Activated T-cell treated with anti-CD3 and anti-CD28 coated beads, Interleukin-2, amount 50 U/mL, for 1 hour (primary cell): ENCODE results near the gene EFCAB12.

ENCODE experiments used
- DNase-seq: peaks from one replicate; pipeline ENCODE4 v3.0.0-alpha.2; 2020

The EFCAB12 gene

DNA sequence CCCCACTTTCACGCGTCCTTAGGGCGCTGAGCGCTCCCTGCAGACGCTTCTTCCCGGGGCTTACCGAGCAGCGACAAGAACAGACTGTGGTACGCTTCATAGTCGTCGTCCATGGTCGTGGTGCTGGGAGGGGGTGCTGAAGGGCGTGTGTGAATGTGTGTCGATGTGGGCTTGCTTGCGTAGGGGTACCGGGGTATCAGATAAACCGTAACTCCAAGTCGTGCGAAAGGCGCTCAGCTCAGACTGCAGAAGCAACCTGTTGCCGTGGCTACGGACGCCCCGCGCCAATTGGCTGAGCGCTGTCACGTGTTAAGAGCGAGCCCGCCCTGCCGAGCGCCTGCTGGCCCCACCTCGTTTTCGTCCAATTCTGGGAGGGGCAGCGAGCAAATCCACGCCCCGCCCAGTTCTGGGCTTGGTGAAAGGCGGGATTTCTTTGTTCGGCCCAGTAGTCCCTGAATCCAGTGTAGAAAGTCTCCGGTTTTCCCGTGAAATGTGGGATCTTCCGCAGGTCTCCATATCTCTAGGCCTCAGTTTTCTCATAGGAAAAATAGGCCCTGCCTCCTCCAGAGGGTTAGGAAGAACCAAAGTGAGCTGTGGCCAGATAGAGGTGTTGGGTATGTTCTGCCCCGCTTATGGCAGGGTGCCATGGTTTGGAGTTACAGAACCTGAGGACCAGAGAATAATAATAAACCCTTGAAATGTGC, at the start of gene EFCAB12:
Gene EFCAB12 (minus strand): TSS at position 261 of the 704 bp plus-strand sequence. CDS start 148 bp downstream, at position 113.
- peak; percentile 90 for DNase-seq

DNA sequence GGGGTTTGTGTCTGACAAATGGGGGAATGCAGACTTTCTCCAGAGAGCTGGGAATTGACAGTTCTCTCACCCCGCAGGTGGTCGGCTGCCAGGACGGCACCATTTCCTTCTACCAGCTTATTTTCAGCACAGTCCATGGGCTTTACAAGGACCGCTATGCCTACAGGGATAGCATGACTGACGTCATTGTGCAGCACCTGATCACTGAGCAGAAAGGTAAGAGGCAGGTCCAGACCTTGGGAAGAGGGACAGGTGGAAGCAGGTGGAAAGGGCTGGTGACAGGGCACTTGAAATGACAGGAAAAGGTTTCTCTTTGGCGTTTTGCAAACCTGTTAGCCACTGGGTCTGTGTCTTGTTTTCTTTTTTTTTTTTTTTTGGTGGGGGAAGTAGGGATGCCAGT, 48.1 kb upstream of the EFCAB12 start:
- no peak for DNase-seq

DNA sequence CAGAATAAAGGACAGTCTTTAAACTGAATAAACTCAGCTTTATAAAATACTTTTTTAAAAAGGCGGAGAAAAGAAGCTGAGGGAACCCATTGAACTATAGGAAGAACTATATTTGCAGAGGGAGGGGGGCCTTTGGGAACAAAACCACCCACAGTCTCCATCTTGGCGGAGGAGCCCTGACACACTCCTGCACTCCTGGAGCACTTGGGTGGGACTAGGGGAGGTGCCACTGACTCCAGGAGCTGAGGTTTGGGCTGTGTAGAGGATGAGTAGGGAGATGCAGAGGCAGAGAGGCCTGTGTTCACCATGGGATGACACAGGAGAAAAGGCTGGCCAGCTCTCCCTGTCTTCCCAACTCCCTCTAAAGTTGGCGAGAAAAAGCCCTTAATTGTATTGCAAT, 47.4 kb upstream of the EFCAB12 start:
- DNase-seq = no peak

DNA sequence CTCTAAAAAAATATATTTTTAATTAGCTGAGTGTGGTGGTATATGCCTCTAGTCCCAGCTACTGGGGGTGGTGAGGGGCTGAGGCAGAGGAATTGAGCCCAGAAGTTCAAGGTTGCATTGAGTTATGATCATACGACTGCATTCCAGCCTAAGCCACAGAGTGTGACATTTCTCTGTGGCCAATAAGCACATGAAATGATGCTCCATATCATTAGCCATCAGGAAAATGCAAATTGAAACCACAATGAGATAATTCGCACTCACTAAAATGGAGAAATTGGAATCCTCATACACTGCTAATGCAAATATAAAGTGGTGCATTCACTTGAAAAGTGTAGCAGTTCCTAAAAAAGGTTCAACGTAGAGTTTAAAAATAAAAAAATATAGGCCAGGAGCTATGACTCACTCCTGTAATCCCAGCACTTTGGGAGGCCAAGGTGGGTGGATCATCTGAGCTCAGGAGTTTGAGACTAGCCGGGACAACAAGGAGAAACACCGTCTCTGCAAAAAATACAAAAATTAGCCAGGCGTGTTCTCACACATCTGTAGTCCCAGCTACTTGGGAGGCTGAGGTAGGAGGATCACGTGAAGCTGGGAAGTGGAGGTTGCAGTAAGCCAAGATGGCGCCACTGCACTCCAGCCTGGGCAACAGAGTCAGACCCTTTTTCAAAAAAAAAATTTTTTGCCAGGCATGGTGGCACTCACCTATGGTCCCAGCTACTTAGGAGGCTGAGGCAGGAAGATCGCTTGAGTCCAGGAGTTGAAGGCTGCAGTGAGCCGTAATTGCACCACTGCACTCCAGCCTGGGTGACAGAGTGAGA, 46.8 kb upstream of the EFCAB12 start:
- DNase-seq = no peak

DNA sequence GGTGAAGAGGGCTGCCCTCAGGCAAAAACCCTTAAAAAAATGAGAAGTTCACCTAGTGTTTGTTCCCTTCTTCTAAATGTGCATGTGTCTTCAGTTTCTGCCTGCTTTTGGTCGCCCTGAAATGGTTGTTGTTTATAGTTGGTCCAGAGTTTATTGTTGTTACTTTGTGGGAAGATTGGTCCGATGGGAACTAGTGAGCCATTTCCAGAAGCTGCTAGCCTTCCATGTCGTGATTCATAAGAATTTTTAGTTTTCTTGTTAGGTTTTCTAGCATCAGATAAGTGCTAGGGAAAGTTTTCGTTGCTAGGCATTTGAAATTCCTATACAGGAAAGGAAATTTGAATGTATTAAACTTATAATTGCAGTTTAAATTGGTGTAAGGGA, 45.3 kb upstream of the EFCAB12 start:
- no peak for DNase-seq

DNA sequence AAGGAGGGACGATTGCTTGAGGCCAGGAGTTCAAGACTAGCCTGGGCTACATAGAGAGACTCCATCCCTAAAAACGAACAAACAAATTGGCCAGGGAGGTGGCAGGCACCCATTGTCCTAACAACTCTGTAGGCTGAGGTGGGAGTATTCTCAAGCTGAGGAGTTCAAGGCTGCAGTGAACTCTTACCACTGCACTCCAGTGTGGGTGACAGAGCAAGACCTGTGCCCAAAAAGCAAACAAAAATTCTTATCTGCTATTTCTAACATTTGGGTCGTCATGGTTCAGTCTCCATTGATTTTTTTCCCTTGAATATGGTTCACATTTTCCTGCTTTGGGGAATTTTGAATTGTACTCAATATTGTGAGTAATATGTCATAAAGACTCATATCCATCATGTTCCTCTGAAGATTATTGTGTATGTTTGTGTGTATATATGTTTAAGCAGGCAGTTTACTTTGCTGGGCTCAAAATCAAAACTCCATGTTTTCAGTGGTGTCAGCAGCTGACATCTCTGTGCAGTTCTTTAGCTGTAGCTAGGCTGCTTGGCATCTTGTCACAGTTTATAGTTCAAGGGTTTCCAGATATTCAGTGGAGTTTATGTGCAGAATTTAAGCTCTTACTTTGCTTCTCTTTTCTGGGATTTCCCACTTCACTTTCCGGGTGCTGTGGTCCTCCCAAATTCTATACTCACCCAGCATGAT, 44.8 kb upstream of the EFCAB12 start:
- no peak for DNase-seq

DNA sequence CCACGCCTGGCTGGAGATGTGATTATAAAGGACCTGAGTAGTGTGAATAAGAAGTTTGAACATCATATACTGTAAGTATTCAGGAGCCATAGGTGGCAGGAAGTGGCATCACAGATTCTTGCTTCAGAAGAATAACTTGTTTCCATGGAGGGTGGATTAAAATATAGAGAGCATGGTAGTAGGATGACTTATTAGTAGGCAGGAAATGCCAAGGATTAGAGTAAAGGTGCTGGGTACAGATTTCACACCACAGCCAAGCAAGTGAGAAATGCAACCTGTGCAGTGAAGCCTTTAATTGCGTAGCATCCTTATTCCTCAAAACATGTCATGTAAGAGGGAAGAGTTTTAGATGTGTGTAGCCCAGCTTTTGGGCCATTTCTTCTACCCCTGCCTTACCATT, 42.4 kb upstream of the EFCAB12 start:
- no peak for DNase-seq

DNA sequence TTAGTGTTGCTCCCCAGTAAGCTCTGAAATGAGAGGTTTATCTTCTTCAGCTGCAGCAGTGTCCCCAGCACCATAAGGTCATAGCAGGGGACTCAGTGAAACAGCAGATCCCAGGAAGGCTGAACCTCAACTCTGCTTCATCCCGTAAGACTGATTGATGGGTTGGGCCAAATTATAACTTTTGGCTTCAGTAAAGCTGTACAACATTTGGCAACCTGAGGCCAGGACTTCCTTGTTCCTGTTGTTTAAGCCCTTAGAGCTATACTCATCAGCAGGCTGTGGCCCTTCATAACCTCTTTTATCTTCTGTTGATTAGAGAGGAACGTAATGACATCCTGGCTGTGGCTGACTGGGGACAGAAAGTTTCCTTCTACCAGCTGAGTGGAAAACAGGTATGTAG, 40.6 kb upstream of the EFCAB12 start:
- no peak for DNase-seq

DNA sequence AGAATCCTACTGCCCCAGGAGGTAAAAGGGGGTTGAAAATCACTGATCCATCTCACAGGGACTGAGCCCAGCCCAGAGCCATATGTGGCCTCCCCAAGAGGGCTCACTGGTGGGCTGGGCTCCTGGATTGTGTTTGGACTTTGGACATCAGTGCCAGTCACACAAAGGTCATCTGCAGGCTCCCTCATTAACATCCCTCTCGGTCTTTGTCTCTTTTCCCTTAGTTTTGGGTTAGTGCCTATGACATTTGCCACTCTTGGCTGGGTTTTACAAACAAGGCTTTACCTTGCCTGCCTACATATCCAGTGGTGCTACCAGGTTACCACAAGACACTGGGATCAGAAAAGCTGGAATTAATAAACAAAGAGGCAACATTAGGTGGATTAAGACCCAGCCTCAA, 39.5 kb upstream of the EFCAB12 start:
- DNase-seq = no peak

DNA sequence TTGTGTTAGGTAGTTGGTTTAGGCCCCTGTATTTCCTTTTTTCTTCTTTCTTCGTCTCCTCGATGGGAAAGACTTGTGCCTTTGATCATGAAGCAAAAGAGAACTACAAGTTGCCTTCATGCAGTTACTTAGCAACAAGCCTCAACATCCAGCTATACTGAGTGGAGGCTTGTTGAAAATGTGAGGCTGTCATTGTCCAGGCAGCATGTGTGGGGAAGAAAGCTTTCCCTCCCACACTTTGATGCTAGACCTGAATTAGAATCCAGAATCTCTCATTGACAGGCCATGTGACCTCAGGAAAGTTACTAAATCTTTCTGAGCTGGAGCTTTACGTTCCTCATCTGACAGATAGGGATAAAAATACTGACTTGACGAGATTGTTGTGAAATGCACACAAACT, 35.3 kb upstream of the EFCAB12 start:
- no peak for DNase-seq

DNA sequence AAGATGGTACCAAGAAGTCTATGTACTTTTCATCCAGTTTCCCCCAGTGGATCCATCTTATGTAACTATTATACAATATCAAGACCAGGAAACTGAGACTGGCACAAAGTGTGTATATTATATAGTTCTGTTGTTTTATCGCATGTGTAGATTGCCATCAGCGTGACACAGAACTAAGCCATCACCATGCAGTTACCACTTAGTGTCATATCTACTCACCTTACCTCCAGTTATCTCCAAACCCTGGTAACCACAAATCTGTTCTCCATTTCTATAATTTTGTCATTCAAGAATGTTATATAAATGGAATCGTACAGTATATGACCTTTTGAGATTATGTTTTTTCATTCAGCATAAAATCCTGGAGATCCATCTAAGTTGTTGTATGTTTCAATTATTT, 34.7 kb upstream of the EFCAB12 start:
- no peak for DNase-seq

DNA sequence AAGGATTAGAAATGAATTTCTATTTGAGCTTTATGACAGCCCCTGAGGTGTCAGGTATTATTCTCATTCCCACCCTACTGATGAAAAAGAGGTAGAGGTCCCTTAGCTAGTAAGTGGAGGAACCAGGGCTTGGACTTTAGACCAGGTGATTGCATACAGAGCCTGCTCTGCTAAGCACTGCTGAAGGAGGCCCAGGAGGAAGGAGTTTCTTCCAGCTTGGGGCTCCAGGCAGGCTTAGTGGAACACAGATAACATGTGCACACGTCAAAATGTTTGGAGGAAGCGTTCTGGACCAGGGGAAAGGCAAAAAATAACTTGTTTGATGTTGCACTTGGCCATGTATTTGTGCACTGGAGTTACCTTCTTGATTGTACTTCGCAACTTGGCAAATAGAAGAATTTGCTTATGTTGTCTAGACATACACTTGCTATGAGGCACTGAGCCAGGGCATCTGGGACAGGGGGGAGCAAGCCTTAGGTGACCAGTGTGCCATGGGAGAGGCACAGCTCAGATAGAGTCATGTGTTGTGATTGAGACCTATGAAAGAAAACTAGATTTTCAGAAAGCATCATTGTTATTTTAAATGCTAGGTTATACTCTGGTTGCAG, 34.0 kb upstream of the EFCAB12 start:
- no peak for DNase-seq

DNA sequence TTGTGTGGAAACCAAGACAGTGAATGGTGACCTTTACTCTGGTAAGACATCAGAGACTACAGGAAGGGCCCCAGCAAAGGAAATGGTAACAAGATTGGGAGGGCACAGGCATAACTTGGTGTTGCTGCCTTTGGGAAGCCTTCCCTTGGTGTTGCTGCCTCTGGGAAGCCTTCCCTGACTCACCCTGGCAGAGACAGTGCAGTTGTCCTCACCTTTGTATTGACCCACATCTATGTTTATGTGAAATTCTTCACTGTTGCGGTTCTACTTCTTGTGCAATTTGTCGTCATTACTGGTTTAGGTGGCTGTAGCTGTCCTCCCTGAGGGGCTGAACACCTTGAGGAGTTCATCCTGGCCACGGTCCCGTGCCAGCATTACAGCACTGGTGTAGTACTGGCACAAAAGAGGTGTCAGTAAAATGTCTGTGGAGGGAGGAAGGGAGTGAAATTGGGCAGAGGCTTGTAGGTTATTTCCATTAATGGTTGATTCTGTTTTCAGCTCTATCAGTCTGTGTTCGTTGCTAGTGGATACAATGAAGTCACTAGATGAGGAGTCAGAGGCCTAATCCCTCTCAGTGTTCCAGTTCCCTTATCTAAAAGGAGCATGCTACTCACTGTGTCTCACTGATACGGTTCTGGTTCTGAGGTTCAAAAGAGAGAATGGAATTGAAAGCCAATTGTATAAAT, 33.2 kb upstream of the EFCAB12 start:
- no peak for DNase-seq

DNA sequence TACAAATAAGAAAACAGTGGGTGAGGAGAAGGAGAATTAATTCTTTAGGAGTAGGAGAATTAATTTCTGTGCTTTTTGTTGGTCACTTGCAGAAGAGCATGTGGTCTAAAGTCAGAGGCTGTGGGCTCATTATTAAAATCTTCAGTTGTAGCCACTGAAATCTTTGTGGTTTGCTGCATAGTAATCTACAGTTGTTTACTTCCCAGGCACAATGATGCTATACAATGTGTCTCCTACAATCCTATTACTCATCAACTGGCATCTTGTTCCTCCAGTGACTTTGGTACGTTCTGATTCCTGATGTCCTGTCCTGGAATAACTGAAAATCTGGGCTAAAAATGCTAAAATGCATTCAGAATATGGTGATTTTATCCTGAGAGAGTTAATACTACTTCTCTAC, 32.6 kb upstream of the EFCAB12 start:
- no peak for DNase-seq

DNA sequence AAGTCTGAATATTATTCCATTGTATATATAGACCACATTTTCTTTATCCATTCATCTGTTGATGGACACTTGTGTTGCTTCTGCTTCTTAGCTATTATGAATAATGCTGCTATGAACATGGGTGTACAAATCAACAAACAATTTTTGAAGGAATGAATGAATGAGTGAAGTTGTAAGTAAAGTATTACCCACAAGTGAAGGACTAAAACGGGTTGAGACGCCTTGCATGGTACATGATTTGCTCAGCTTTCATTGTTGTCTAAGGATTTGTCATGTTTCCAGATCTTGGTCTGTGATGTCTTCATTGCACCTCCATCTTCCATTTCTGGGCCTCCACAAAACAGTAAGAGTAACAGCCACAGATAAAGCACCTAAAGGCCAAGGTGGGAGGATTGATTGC, 32.1 kb upstream of the EFCAB12 start:
- DNase-seq = no peak

DNA sequence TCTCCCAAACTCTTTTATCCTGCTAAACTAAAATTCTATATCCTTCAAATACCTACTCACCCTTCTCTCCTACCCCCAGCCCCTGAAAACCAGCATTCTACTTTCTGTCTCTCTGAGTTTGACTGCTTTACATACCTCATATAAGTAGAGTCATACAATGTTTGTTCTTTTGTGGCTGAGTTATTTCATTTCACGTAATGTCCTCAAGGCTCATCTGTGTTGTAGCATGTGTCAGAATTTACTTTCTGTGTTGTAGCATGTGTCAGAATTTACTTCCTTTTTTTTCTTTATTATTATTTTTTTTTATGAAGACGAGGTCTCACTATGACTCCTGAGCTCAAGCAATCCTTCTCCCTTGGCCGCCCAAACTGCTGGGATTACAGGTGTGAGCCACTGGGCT, 31.7 kb upstream of the EFCAB12 start:
- DNase-seq = no peak

DNA sequence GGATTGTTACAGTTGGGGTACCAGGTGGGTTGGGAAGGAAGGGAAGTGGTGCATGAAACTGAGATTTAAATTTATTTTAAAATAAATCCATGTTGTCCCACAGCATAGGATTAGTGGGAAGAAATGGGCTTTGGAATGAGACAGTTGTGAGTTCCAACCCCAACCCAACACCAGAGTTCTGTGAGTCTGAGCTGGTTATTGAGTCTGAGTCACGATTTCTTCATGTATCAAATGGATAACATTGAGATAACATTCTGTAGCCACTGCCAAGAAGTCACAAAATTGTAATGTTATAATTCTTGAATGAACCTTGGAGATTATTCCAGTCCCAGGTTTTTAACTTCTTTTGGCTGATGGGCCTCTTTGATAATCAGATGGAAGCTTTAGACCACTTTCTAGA, 25.3 kb upstream of the EFCAB12 start:
- no peak for DNase-seq

DNA sequence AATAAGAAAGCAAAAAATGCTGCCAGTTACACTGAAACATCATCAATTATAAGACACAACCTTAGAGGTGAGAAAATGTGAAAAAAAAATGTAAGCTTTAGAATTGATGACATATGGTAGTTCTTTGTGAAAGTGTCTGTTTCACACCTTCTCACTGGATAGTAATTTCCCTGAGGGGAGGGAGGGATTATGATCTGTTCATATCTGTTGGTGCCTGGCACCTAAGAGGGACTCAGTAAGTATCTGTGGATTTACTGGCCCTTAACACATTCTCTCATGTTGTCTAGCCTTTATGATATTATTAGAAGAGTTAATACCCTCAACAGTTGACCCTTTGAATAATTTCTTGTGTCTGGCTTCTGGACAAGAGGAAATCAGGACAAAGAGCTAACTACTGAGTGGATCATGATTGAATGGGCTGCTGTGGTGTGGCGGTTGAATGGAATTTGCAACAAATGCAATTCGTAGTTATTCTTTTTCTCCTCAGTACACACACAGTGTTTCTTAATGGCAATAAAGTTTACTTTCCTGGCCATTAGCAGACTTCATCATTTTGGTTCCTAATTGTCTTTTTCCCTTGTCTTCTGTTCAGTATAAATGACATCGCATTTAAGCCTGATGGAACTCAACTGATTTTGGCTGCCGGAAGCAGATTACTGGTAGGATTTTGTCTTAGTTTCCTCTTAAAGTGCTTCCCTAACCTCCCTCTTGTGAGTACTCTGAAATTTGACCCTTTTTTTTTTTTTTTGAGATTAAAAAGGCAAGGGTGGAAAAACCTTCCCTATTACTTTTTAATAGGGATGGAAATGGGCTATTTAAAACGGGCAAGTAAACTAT, 21.1 kb upstream of the EFCAB12 start:
- no peak for DNase-seq

DNA sequence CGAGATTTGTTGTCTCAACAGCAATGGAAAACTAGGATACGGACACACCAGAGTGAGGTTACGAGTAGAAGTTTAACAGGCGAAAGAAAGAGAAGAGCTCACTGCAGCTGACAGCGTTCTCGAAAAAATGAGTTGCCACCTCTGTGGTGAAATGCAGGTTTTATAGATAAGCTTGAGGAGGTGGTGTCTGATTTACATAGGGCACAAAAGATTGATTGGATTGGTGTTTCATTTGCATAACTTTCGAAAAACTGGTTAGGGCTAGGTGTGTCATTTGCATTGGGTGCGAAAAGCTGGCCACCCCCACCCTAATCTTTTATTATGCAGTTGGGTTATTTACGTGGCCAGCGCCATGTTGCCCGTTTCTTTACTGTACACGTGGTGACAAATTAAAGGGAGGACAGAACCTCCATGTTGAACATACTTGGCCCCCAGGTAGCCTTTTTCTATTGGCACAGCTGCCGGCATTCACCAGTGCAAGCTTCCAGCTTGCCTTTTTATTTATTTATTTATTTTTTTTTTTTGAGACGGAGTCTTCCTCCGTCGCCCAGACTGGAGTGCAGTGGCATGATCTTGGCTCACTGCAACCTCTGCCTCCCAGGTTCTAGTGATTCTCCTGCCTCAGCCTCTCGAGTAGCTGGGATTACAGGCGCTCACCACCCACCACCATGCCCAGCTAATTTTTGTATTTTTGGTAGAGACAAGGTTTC, 19.9 kb upstream of the EFCAB12 start:
- no peak for DNase-seq

DNA sequence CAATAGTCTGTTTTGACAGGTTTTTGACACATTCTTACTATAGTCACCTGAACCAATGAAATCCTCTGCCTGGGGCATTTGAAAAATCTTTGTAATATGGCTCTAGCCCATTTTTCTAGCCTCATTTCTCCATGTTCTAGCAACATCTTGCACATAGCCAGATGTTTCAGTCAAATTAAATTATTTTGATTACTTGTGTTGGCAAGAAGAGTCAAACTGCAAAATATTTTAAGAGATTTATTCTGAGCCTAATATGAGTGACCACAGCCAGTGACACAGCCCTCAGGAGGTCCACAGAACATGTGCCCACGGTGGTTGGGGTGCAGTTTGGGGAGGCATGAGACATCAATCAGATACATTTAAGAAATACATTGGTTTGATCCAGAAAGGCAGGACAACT, 18.5 kb upstream of the EFCAB12 start:
- no peak for DNase-seq

DNA sequence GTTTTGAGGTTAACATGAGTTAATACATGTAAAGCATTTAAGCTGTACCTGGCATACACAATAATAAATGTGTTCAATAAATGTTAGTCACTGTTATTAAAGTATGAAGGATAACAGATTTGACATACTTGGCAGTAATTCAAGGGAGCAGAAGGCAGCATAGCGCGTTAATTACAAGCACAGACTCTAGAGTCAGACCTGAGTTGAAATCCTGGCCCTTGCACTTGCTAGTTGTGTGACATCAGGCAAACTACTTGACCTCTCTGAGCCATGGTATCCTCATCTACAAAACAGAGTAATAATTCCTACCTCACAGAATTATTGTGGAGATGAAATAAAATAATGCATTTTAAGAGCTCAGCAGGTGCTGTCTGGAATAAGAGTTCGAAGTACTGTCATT, 17.0 kb upstream of the EFCAB12 start:
- DNase-seq = no peak
